Fibroblast of gingiva (primary cell): ENCODE measurements around the gene GCK.
"Not testable (repeated sequence)": the region's sequence is repeated elsewhere in the genome, so short reads cannot be mapped to it uniquely, and the experiment has no call there.

Source experiments
- DNase-seq: peaks from one replicate; pipeline ENCODE4 v3.0.0-alpha.2; 2011; ENCODE audit warnings: low read depth

GCK gene

GRCh38 chr7:44141221-44141850 lies 47.9 kb downstream of the GCK start, which contains the start of gene MYL7:
MYL7 (minus strand) TSS chr7:44141332; CDS start chr7:44141305, 27 bp downstream.
- no peak for DNase-seq

- DNase-seq: no peak
Observed at GRCh38 chr7:44140341-44140740, 48.9 kb downstream of the GCK start.

- DNase-seq: no peak
Observed at GRCh38 chr7:44139311-44140010, 49.8 kb downstream of the GCK start.

- no peak for DNase-seq
Observed at GRCh38 chr7:44138698-44139097, 50.5 kb downstream of the GCK start.

- DNase-seq: no peak
Observed at GRCh38 chr7:44136731-44137130, 52.5 kb downstream of the GCK start.

- no peak for DNase-seq
Observed at GRCh38 chr7:44134943-44135628, 54.2 kb downstream of the GCK start.

- DNase-seq: no peak
Observed at GRCh38 chr7:44133295-44133694, 55.9 kb downstream of the GCK start.

- DNase-seq: no peak
Observed at GRCh38 chr7:44132039-44132438, 57.2 kb downstream of the GCK start.

- DNase-seq: peak; percentile 22
Observed at GRCh38 chr7:44131173-44132029, 57.8 kb downstream of the GCK start.

GRCh38 chr7:44128721-44129582 lies 60.3 kb downstream of the GCK start:
- DNase-seq: no peak

GRCh38 chr7:44127161-44127560 lies 62.1 kb downstream of the GCK start:
- no peak for DNase-seq

GRCh38 chr7:44126574-44126973 lies 62.7 kb downstream of the GCK start:
- not testable (repeated sequence) for DNase-seq

- no peak for DNase-seq
Observed at GRCh38 chr7:44124822-44125202, 64.4 kb downstream of the GCK start.

- DNase-seq: peak; percentile 95
Observed at GRCh38 chr7:44123190-44124003, 65.8 kb downstream of the GCK start, which contains the start of gene POLD2. POLD2 (minus strand) TSS chr7:44123548; CDS start chr7:44122053, 1,495 bp downstream.

- no peak for DNase-seq
Observed at GRCh38 chr7:44122529-44122928, 66.7 kb downstream of the GCK start.

GRCh38 chr7:44121761-44122420 lies 67.3 kb downstream of the GCK start:
- no peak for DNase-seq

- DNase-seq: no peak
Observed at GRCh38 chr7:44120395-44120794, 68.8 kb downstream of the GCK start.

- no peak for DNase-seq
Observed at GRCh38 chr7:44119829-44120380, 69.3 kb downstream of the GCK start.

- no peak for DNase-seq
Observed at GRCh38 chr7:44117801-44118429, 71.3 kb downstream of the GCK start.
